IMR-90 (cell line): ENCODE data around the gene CAND1. TPM values are rescaled to one million over a fixed set of nuclear protein-coding genes. Genes with fewer than 3 reads are reported as not detected.
A peak's percentile ranks its signal among the peaks of the same experiment; 100 is the strongest.

Source experiments
- ATAC-seq: fragments of 200-7000 bp; cut with Tn5 transposase; 2 replicates; pipeline ENCODE4 v1.9.1; 2020; ENCODE audit warnings: low read depth, mild to moderate bottlenecking, moderate library complexity
- BruUV-seq: library from RNA; stranded (reverse); fragments of 400-500 nt; replicated peaks from 2 replicates; lab custom pipeline; 2021; lab: Mats Ljungman, UMichigan
- CTCF ChIA-PET: fragments of 300-600 bp; formaldehyde crosslinking; extraction: SDS; loops from one replicate; lab custom pipeline; 2021; ENCODE audit warnings: antibody characterized with exemption; lab: Yijun Ruan, JAX
- POLR2A ChIA-PET: fragments of 300-600 bp; sonication (Branson Sonifier 250); formaldehyde crosslinking; loops from one replicate; lab custom pipeline; 2022; ENCODE audit warnings: antibody characterized with exemption; ENCODE audit not compliant: unreplicated experiment; lab: Charles Lee
- DNase-seq: peaks from one replicate; pipeline ENCODE4 v3.0.0; 2013
- H2AFZ ChIP-seq: replicated peaks from 2 replicates; pipeline ENCODE3; 2013; ENCODE audit warnings: low read length, mild to moderate bottlenecking; ENCODE audit not compliant: poor library complexity
- H2AK5ac ChIP-seq: 2 replicates; pipeline ENCODE4 v1.6.1; 2013; ENCODE audit warnings: low read depth, low read length, inconsistent platforms
- H2AK9ac ChIP-seq: replicated peaks from 2 replicates; pipeline ENCODE3; 2013; ENCODE audit warnings: mild to moderate bottlenecking, low read depth, low read length, moderate library complexity; ENCODE audit not compliant: poor library complexity
- H2BK120ac ChIP-seq: 2 replicates; pipeline ENCODE4 v1.6.1; 2013; ENCODE audit warnings: low read depth, low read length, inconsistent platforms
- H2BK15ac ChIP-seq: 3 replicates; pipeline ENCODE4 v1.6.1; 2013; ENCODE audit warnings: low read depth, low read length, inconsistent platforms
- H2BK20ac ChIP-seq: 2 replicates; pipeline ENCODE4 v1.6.1; 2013; ENCODE audit warnings: low read depth, mild to moderate bottlenecking, inconsistent platforms, low read length, moderate library complexity
- H2BK5ac ChIP-seq: 2 replicates; pipeline ENCODE4 v1.6.1; 2013; ENCODE audit warnings: mild to moderate bottlenecking, low read depth, low read length, inconsistent platforms; ENCODE audit not compliant: poor library complexity, severe bottlenecking
- H3K14ac ChIP-seq: replicated peaks from 2 replicates; pipeline ENCODE4 v1.6.1; 2013; ENCODE audit warnings: low read depth, low read length, inconsistent platforms
- H3K18ac ChIP-seq: 2 replicates; pipeline ENCODE4 v1.6.1; 2013; ENCODE audit warnings: low read depth, low read length, control low read depth
- H3K23ac ChIP-seq: 2 replicates; pipeline ENCODE4 v1.6.1; 2013; ENCODE audit warnings: low read depth, low read length, inconsistent platforms
- H3K27ac ChIP-seq: 2 replicates; pipeline ENCODE4 v1.5.1; 2013; ENCODE audit warnings: mild to moderate bottlenecking, control low read depth, low read length; ENCODE audit not compliant: insufficient read depth
- H3K27me3 ChIP-seq: 2 replicates; pipeline ENCODE4 v1.6.1; 2013; ENCODE audit warnings: low read length; ENCODE audit not compliant: control insufficient read depth, insufficient read depth
- H3K36me3 ChIP-seq: 2 replicates; pipeline ENCODE4 v1.6.1; 2013; ENCODE audit warnings: low read length, mixed read lengths; ENCODE audit not compliant: control insufficient read depth, insufficient read depth
- H3K4ac ChIP-seq: 2 replicates; pipeline ENCODE4 v1.6.1; 2013; ENCODE audit warnings: low read depth, low read length, inconsistent platforms
- H3K4me1 ChIP-seq: 2 replicates; pipeline ENCODE4 v1.6.1; 2013; ENCODE audit warnings: low read length, mixed read lengths; ENCODE audit not compliant: control insufficient read depth, insufficient read depth
- H3K4me2 ChIP-seq: 2 replicates; pipeline ENCODE4 v1.6.1; 2013; ENCODE audit warnings: low read depth, mild to moderate bottlenecking, control low read depth, low read length, moderate library complexity
- H3K4me3 ChIP-seq: 2 replicates; pipeline ENCODE4 v1.5.1; 2013; ENCODE audit warnings: low read depth, mild to moderate bottlenecking, control low read depth, low read length, moderate library complexity; ENCODE audit not compliant: insufficient read depth
- H3K56ac ChIP-seq: 2 replicates; pipeline ENCODE4 v1.6.1; 2013; ENCODE audit warnings: low read length, inconsistent platforms; ENCODE audit not compliant: insufficient read depth; ENCODE audit errors: extremely low read depth
- H3K79me1 ChIP-seq, 2 experiments: 2 replicates each; pipeline ENCODE4 v1.6.1; 2013; ENCODE audit warnings: low read length in 2 of 2, inconsistent platforms in 1 of 2, low read depth in 1 of 2
- H3K9ac ChIP-seq: 2 replicates; pipeline ENCODE4 v1.6.1; 2013; ENCODE audit warnings: low read depth, low read length, control low read depth
- H3K9me1 ChIP-seq: 2 replicates; pipeline ENCODE4 v1.6.1; 2013; ENCODE audit warnings: low read length, inconsistent platforms; ENCODE audit not compliant: insufficient read depth
- H3K9me3 ChIP-seq: 2 replicates; pipeline ENCODE4 v1.6.1; 2013; ENCODE audit warnings: low read length; ENCODE audit not compliant: control insufficient read depth, insufficient read depth
- H4K20me1 ChIP-seq: 2 replicates; pipeline ENCODE4 v1.6.1; 2013; ENCODE audit warnings: low read length, inconsistent platforms; ENCODE audit not compliant: insufficient read depth
- H4K5ac ChIP-seq: 2 replicates; pipeline ENCODE4 v1.6.1; 2013; ENCODE audit warnings: mild to moderate bottlenecking, low read depth, low read length, control low read depth
- H4K8ac ChIP-seq, 2 experiments: 2 replicates each; pipeline ENCODE4 v1.6.1; 2013; ENCODE audit warnings: low read depth in 2 of 2, low read length in 2 of 2, control low read depth in 1 of 2, inconsistent platforms in 1 of 2
- H4K91ac ChIP-seq: 2 replicates; pipeline ENCODE4 v1.6.1; 2013; ENCODE audit warnings: low read depth, low read length, inconsistent platforms; ENCODE audit not compliant: insufficient read depth
- BHLHE40 ChIP-seq: fragments of 150-350 bp; IDR thresholded peaks from 2 replicates; pipeline ENCODE4 v1.6.1; 2016; ENCODE audit warnings: mild to moderate bottlenecking, low read depth, low read length
- MXI1 ChIP-seq: IDR thresholded peaks from 2 replicates; pipeline ENCODE4 v1.6.1; 2012; ENCODE audit warnings: low read depth, mild to moderate bottlenecking, low read length, moderate library complexity, borderline replicate concordance
- POLR2A ChIP-seq: IDR thresholded peaks from 2 replicates; pipeline ENCODE4 v1.6.1; 2012; ENCODE audit warnings: mild to moderate bottlenecking, low read depth, low read length
- WGBS, 2 experiments: methylation state at CpG; one replicate each; pipeline versions ENCODE4 v1.1.5 to v1.1.7; 2013; ENCODE audit warnings: missing lambda C conversion rate in 2 of 2; ENCODE audit not compliant: insufficient read length in 1 of 2; ENCODE audit errors: extremely low coverage in 2 of 2; 5-methylcytosine and 5-hydroxymethylcytosine counted together
- dilution Hi-C: fragments of 300-500 bp; cut with HindIII; formaldehyde crosslinking; loops from one replicate; pipeline ENCODE4 v1.14.3; 2018; ENCODE audit warnings: low sequenced_read_pairs; ENCODE audit not compliant: unreplicated experiment
- in situ Hi-C: fragments of 300-500 bp; cut with MboI; formaldehyde crosslinking; loops from 3 replicates; pipeline ENCODE4 v1.14.3; 2019; ENCODE audit warnings: low sequenced_read_pairs, inconsistent platforms, mixed read lengths
- intact Hi-C: fragments of 100-400 bp; cut with micrococcal nuclease; formaldehyde crosslinking; loops from 2 replicates; pipeline ENCODE4 v1.10.0; 2022
- polyA plus RNA-seq, 3 experiments: library from polyadenylated mRNA; depleted of rRNA; stranded (reverse); fragments of >200 nt; gene quantifications; 2 replicates each; pipeline ENCODE4 v1.2.3, GENCODE V29; 2012; ENCODE audit warnings: low replicate concordance in 1 of 3
- total RNA-seq: library from RNA; depleted of rRNA; stranded (reverse); fragments of >200 nt; gene quantifications from 2 replicates; pipeline ENCODE4 v1.2.3, GENCODE V29; 2012

Gene CAND1
- total and polyA plus RNA-seq, 2 of the 4 experiments (the other 2 are of a cell fraction), result 42.6 to 91.4 TPM

DNA sequence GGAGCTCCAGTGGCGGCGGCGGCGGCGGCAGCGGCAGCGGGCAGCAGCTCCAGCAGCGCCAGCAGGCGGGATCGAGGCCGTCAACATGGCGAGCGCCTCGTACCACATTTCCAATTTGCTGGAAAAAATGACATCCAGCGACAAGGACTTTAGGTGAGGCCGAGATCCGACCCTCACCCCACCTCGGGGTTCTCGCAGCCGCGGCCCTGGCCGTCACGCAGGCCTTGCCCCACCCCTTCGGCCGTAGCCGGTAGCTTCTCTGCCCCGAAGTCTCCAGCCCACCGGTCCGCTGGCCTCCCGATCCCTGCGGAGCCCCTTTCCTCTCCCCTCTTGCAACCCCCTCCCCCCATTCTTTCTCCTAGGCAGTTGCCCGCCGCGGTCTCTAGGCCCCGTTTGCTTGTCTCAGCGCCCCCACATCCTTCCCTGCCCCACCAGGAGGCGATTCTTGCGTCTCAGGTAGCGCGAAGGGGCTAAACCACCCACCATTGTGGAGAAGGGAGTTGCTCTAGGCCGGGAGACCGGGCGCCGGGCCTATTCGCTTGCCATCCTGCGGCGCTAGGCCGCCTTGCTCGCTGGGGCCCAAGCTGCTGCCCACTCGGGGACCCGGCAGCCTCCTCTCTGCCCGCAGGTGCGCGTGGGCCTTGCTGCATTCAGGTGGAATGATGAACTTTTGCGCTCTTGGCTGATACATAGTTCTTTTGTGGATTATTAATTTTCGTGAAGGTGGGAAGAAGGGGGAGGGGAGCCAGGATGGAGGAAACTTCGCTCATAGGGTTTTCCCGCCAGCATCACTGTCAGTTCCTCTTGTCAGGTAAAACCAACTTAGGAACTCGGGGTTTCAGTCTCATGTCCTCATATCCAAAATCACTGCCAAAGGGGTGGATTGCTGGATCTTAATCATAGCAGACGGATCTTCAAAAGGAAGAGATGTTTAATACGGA, 745 bp downstream of the CAND1 start:
- Histone ChIP-seq H2AK5ac (0 out of 2 replicates have a peak overlapping the region, but pooled peaks have one; percentile 44), H3K27ac (peak overlapping the region; percentile 97), H3K9me1 (no peaks in the 10 kb centered on the region), H3K4me2 (peak overlapping the region; percentile 98), H2AK9ac (peak overlapping the region; percentile 95), H3K27me3 (no peaks in the 10 kb centered on the region), H2BK20ac (no peak overlapping the region), H4K8ac (peak overlapping the region; percentile 50 to 88), H3K4ac (peak overlapping the region; percentile 90), H2AFZ (peak overlapping the region; percentile 95), H4K5ac (peak overlapping the region; percentile 58), H3K56ac (peak overlapping the region; percentile 42), H2BK5ac (peak overlapping the region; percentile 93), H3K36me3 (no peaks in the 10 kb centered on the region), H3K79me1 (peaks cover 0 to 3% of the 10 kb centered on the region in 2 experiments; a peak in 2 of 4 replicates), H3K14ac (peak overlapping the region; percentile 34), H3K9ac (peak overlapping the region; percentile 96), H3K4me3 (peak overlapping the region; percentile 54), H4K91ac (peak overlapping the region; percentile 60; the same call in 1 of the 2 replicates), H3K4me1 (no peaks in the 10 kb centered on the region; the same call in 1 of the 2 replicates), H2BK120ac (peak overlapping the region; percentile 37; the same call in 1 of the 2 replicates), H2BK15ac (peak overlapping the region; percentile 22; the same call in 1 of the 3 replicates), H3K18ac (peak overlapping the region; percentile 58), H4K20me1 (peaks cover 39% of the 10 kb centered on the region), H3K9me3 (no peaks in the 10 kb centered on the region), H3K23ac (peak overlapping the region; percentile 79)
- ChIA-PET POLR2A (interaction anchor here (0.5 to 1.3 kb wide), 4 partner anchors 8 to 1503 kb away, joined by 3 to 31 read pairs (median 4); no protein-coding TSS in a partner anchor), CTCF (interaction anchor here (0.5 to 1.7 kb wide), 3 partner anchors 9 to 987 kb away, joined by 3 to 4 read pairs (median 3); no protein-coding TSS in a partner anchor)
- dilution Hi-C loops, result no loop called here
- TF ChIP-seq MXI1, result peak; percentile 32; the same call in 1 of the 2 replicates
- TF ChIP-seq BHLHE40, result no peak
- peak; percentile 39; the same call in 1 of the 2 replicates for TF ChIP-seq POLR2A
- DNase-seq, result no peak
- peak; percentile 4 for ATAC-seq
- in situ Hi-C loops, result no loop called here
- 0% methylated on average over 13 of the region's 61 CpGs; no CpG with 5 or more reads in 1 of the 2 experiments for WGBS, 2 experiments
- BruUV-seq, result no TSS peak
- intact Hi-C loops, result loop anchor here (2.0 to 5.0 kb wide), 2 partner anchors 167 to 379 kb away; partner anchors contain the start of gene DYRK2
